Endothelial cell of umbilical vein (primary cell): ENCODE data around the gene STAC2. TPM values are rescaled to one million over a fixed set of nuclear protein-coding genes. Genes with fewer than 3 reads are reported as not detected.
A peak's percentile ranks its signal among the peaks of the same experiment; 100 is the strongest.

Experiments
- BruUV-seq: library from RNA; stranded (reverse); fragments of 400-500 nt; replicated peaks from 2 replicates; lab custom pipeline; 2021; lab: Mats Ljungman, UMichigan
- CTCF ChIA-PET: fragments of 300-600, 350-600 bp; sonication (Branson Sonifier 250); formaldehyde crosslinking; loops from one replicate; lab custom pipeline; 2021; ENCODE audit warnings: antibody characterized with exemption, inconsistent platforms; lab: Charles Lee
- POLR2A ChIA-PET: fragments of 300-600, 350-600 bp; sonication (Branson Sonifier 250); formaldehyde crosslinking; loops from one replicate; lab custom pipeline; 2021; ENCODE audit warnings: antibody characterized with exemption, inconsistent platforms; lab: Charles Lee
- DNase-seq: peaks from one replicate; pipeline ENCODE4 v3.0.0-alpha.2; 2011; ENCODE audit warnings: low read depth, low spot score
- FAIRE-seq: peaks from 2 replicates; lab custom pipeline; 2011; peaks lifted over from hg19 to GRCh38; lab: Jason Lieb, UNC
- H2AFZ ChIP-seq: 2 replicates; pipeline ENCODE4 v1.6.0; 2012; ENCODE audit warnings: low read depth, low read length, control low read depth, inconsistent platforms
- H3K27ac ChIP-seq: 2 replicates; pipeline ENCODE4 v1.5.1; 2011; ENCODE audit warnings: low read depth, mild to moderate bottlenecking, control low read depth, low read length, moderate library complexity; ENCODE audit not compliant: insufficient read depth
- H3K27me3 ChIP-seq, 2 experiments: 2 replicates each; pipeline versions ENCODE4 v1.6.0 to v1.6.1; 2011; ENCODE audit warnings: low read length in 2 of 2, mixed read lengths in 1 of 2; ENCODE audit not compliant: control insufficient read depth in 2 of 2, insufficient read depth in 2 of 2
- H3K36me3 ChIP-seq, 2 experiments: 2 replicates in 1 of 2; 3 replicates in 1 of 2; pipeline ENCODE4 v1.5.1; 2011; ENCODE audit warnings: low read length in 2 of 2, mild to moderate bottlenecking in 1 of 2, moderate library complexity in 1 of 2; ENCODE audit not compliant: control insufficient read depth in 2 of 2, insufficient read depth in 2 of 2; ENCODE audit errors: extremely low read depth in 1 of 2
- H3K4me1 ChIP-seq: 3 replicates; pipeline ENCODE4 v1.5.1; 2011; ENCODE audit warnings: mild to moderate bottlenecking, low read length; ENCODE audit not compliant: control insufficient read depth, insufficient read depth; ENCODE audit errors: extremely low read depth
- H3K4me2 ChIP-seq: 2 replicates; pipeline ENCODE4 v1.6.1; 2011; ENCODE audit warnings: low read length, control low read depth, mixed read lengths; ENCODE audit not compliant: insufficient read depth
- H3K4me3 ChIP-seq, 3 experiments: fragments of 200-600 bp in 1 of 3; sonication (generic), shearing (Covaris generic) in 1 of 3; replicated peaks in 1 of 3; 2 replicates each; pipeline ENCODE4 v1.5.1; 2011 to 2016; ENCODE audit warnings: control low read depth in 3 of 3, low read length in 3 of 3, mild to moderate bottlenecking in 2 of 3, inconsistent platforms in 1 of 3, low read depth in 1 of 3, moderate library complexity in 1 of 3; ENCODE audit not compliant: insufficient read depth in 1 of 3
- H3K79me2 ChIP-seq: 2 replicates; pipeline ENCODE4 v1.6.0; 2012; ENCODE audit warnings: low read length, inconsistent platforms; ENCODE audit not compliant: control insufficient read depth, insufficient read depth
- H3K9ac ChIP-seq: replicated peaks from 2 replicates; pipeline ENCODE3; 2011; ENCODE audit warnings: low read length, control low read depth; ENCODE audit not compliant: insufficient read depth; ENCODE audit errors: extremely low read depth
- H3K9me1 ChIP-seq: replicated peaks from 3 replicates; pipeline ENCODE4 v1.6.0; 2011; ENCODE audit warnings: mild to moderate bottlenecking, low read length; ENCODE audit not compliant: control insufficient read depth, insufficient read depth; ENCODE audit errors: extremely low read depth
- H3K9me3 ChIP-seq: replicated peaks from 2 replicates; pipeline ENCODE4 v1.5.1; 2012; ENCODE audit warnings: low read length, inconsistent platforms; ENCODE audit not compliant: control insufficient read depth, insufficient read depth
- H4K20me1 ChIP-seq: replicated peaks from 2 replicates; pipeline ENCODE3; 2011; ENCODE audit warnings: mild to moderate bottlenecking, low read length; ENCODE audit not compliant: control insufficient read depth, insufficient read depth; ENCODE audit errors: extremely low read depth
- EZH2 ChIP-seq: IDR thresholded peaks from 2 replicates; pipeline ENCODE4 v1.6.1; 2012; ENCODE audit warnings: borderline replicate concordance, low read depth, mild to moderate bottlenecking, moderate library complexity, low read length, inconsistent platforms; ENCODE audit not compliant: severe bottlenecking
- FOS ChIP-seq: IDR thresholded peaks from 2 replicates; pipeline ENCODE4 v1.6.1; 2011; ENCODE audit warnings: mild to moderate bottlenecking, low read length, moderate library complexity, borderline replicate concordance; ENCODE audit not compliant: insufficient read depth
- JUN ChIP-seq: IDR thresholded peaks from 2 replicates; pipeline ENCODE4 v1.6.1; 2011; ENCODE audit warnings: borderline replicate concordance, low read depth; ENCODE audit not compliant: insufficient read length, insufficient read depth
- MYC ChIP-seq: IDR thresholded peaks from one replicate; pipeline ENCODE4 v1.6.1; 2011; ENCODE audit warnings: mild to moderate bottlenecking, low read depth, low read length
- POLR2A ChIP-seq: IDR thresholded peaks from 2 replicates; pipeline ENCODE4 v1.6.1; 2012; ENCODE audit warnings: low read depth, mild to moderate bottlenecking, control low read depth, low read length
- POLR2AphosphoS5 ChIP-seq: IDR thresholded peaks from 2 replicates; pipeline ENCODE4 v1.6.1; 2012; ENCODE audit warnings: low read depth, mild to moderate bottlenecking, control low read depth, low read length, moderate library complexity; ENCODE audit not compliant: insufficient read depth
- dilution Hi-C: fragments of 300-500 bp; cut with MboI; formaldehyde crosslinking; loops from one replicate; pipeline ENCODE4 v1.15.0; 2019; ENCODE audit warnings: low sequenced_read_pairs; ENCODE audit not compliant: extremely low pct_ligation_motif_present
- intact Hi-C: fragments of 100-400 bp; cut with micrococcal nuclease; formaldehyde crosslinking; loops from one replicate; pipeline ENCODE4 v1.10.0; 2022
- polyA plus RNA-seq, 4 experiments: library from polyadenylated mRNA; depleted of rRNA in 3 of 4; stranded (reverse) in 3 of 4; unstranded in 1 of 4; fragments of >200 nt; gene quantifications; 2 replicates each; pipeline versions ENCODE4 v1.2.1 to v1.2.3, GENCODE V29; 2011 to 2012; ENCODE audit warnings: missing spikeins in 1 of 4
- total RNA-seq: library from RNA; stranded (reverse); gene quantifications from 2 replicates; pipeline ENCODE4 v1.2.3, GENCODE V29; 2021
- TF ChIP-seq, protein P1 (sequence below): IDR thresholded peaks from 2 replicates; pipeline ENCODE4 v1.6.1; 2011; ENCODE audit not compliant: insufficient read depth, insufficient read length
- TF ChIP-seq, protein P2 (sequence below), 2 donors: IDR thresholded peaks; 1 replicate in 1 of 2; 2 replicates in 1 of 2; pipeline ENCODE4 v1.5.1; 2011; ENCODE audit warnings: low read length in 2 of 2, mild to moderate bottlenecking in 2 of 2, moderate library complexity in 2 of 2, control low read depth in 1 of 2, inconsistent platforms in 1 of 2, low read depth in 1 of 2; ENCODE audit not compliant: insufficient read depth in 1 of 2; ENCODE audit errors: extremely low read depth in 1 of 2

The STAC2 gene
- total and polyA plus RNA-seq, 2 donors (not counting 3 experiments of a cell fraction or from before 2014, with no cell fraction given): not detected

DNA sequence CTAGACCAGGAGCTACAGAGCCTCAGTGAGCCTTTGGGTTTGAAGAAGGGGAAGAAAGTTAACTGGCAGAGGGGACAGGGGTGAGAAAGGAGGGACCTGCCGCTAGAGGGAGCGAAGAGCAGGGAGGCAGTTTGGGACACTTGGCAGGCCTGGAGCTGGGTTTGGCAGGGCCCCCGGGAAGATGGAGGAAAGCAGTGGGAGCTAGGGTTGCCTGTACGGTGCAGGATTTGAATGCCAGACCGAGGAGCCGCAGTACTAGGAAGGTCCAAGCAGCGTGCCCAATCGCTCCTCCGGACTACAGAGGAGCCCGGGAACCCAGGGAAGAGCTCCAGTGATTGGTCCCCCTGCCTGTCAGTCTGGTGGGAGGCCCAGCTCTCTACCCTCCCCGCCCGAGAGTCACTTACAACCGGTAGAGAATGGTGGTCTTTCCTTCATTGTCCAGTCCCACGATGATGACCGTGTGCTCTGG lies 61.0 kb downstream of the STAC2 start:
- H3K79me2 ChIP-seq: no peaks in the 10 kb centered on the region
- ChIA-PET POLR2A (interaction anchor here (0.5 to 1.0 kb wide), 2 partner anchors 42 to 321 kb away, joined by 3 to 4 read pairs; no protein-coding TSS in a partner anchor), CTCF (interaction anchor here (0.6 to 6.0 kb wide), 31 partner anchors 9 to 402 kb away, joined by 3 to 121 read pairs (median 5); partner anchors contain the start of genes CDK12, PLXDC1, RPL19 and STAC2)
- TF ChIP-seq MYC: no peak
- no peak for TF ChIP-seq EZH2
- no peak for TF ChIP-seq FOS
- TF ChIP-seq POLR2AphosphoS5: no peak
- TF ChIP-seq, protein P1, sequence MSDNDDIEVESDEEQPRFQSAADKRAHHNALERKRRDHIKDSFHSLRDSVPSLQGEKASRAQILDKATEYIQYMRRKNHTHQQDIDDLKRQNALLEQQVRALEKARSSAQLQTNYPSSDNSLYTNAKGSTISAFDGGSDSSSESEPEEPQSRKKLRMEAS: no peak
- TF ChIP-seq, protein P2, sequence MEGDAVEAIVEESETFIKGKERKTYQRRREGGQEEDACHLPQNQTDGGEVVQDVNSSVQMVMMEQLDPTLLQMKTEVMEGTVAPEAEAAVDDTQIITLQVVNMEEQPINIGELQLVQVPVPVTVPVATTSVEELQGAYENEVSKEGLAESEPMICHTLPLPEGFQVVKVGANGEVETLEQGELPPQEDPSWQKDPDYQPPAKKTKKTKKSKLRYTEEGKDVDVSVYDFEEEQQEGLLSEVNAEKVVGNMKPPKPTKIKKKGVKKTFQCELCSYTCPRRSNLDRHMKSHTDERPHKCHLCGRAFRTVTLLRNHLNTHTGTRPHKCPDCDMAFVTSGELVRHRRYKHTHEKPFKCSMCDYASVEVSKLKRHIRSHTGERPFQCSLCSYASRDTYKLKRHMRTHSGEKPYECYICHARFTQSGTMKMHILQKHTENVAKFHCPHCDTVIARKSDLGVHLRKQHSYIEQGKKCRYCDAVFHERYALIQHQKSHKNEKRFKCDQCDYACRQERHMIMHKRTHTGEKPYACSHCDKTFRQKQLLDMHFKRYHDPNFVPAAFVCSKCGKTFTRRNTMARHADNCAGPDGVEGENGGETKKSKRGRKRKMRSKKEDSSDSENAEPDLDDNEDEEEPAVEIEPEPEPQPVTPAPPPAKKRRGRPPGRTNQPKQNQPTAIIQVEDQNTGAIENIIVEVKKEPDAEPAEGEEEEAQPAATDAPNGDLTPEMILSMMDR (IDR thresholded peaks at IDR 0.05; ENCODE audit: extremely low read depth in 1 of 2, insufficient read depth in 1 of 2, low read depth in 1 of 2, low read length in 2 of 2): peak; percentile 70 to 89
- no peak for TF ChIP-seq JUN
- no peak for TF ChIP-seq POLR2A
- peak overlapping the region; percentile 2 to 54 (median 36) for H3K4me3 ChIP-seq
- H3K27ac ChIP-seq: no peak overlapping the region
- H3K9me3 ChIP-seq: no peaks in the 10 kb centered on the region
- peaks cover 27 to 31% of the 10 kb centered on the region in 2 experiments for H3K27me3 ChIP-seq
- H2AFZ ChIP-seq: peak overlapping the region; percentile 96
- H3K4me1 ChIP-seq: peaks cover 5% of the 10 kb centered on the region
- dilution Hi-C loops (no loop called here), intact Hi-C loops (loop anchor here (1.0 to 2.0 kb wide), 2 partner anchors 10 to 68 kb away; no protein-coding TSS in a partner anchor)
- DNase-seq (peak; percentile 86), FAIRE-seq (peak; percentile 96)
- H3K9ac ChIP-seq: peak overlapping the region; percentile 11
- no TSS peak for BruUV-seq
- no peaks in the 10 kb centered on the region for H3K9me1 ChIP-seq
- H3K4me2 ChIP-seq: peak overlapping the region; percentile 74
- H4K20me1 ChIP-seq: no peaks in the 10 kb centered on the region
- H3K36me3 ChIP-seq: no peaks in the 10 kb centered on the region
